GM19324 (cell line): Measurements from ENCODE around the gene ZNF585A.
"Not testable (repeated sequence)": the region's sequence is repeated elsewhere in the genome, so short reads cannot be mapped to it uniquely, and the experiment has no call there.

Experiments
- ATAC-seq: cut with Tn5 transposase; IDR thresholded peaks from one replicate; pipeline ENCODE4 v1.9.1; 2021; ENCODE audit warnings: mild to moderate bottlenecking, moderate library complexity; ENCODE audit not compliant: unreplicated experiment, low FRiP score

Gene ZNF585A

GRCh38 chr19:37172368-37173366 lies at the start of gene ZNF585A:
TSS of gene ZNF585A (minus strand) at chr19:37172695. CDS start at chr19:37169910, 2,785 bp downstream.
- peak; percentile 96 for ATAC-seq

DNA sequence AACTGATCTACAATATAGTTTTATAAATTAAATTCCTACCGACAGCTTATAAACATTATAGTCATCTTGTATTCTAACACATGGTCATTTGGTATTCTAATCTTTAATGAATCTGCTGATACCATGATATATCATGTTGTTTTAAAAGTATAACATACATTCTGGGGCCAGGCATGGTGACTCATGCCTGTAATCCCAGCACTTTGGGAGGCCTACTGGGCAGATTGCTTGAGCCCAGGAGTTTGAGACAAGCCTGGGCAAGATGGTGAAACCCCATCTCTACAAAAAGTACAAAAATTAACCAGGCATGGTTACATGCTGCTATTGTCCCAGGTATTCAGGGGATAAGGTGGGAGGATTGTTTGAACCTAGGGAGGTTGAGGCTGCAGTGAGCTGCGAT lies 48.6 kb upstream of the ZNF585A start:
- no peak for ATAC-seq

DNA sequence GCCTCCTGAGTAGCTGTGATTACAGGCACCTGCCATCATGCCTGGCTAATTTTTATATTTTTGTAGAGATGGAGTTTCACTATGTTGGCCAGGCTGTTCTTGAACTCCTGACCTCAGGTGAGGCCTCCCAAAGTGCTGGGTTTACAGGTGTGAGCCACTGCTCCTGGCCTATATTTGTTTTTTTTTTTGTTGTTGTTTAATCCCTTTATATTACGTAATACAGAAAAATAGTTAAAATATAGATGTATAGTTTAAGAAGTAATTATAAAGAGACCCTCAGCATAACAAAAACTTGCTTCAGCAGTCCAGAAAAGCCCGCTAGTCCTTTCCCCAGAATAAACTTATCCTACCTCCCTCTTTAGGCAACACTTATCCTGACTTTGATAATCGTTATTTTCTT lies 47.9 kb upstream of the ZNF585A start:
- no peak for ATAC-seq

- no peak for ATAC-seq
Measured at GRCh38 chr19:37218592-37218935, 46.1 kb upstream of the ZNF585A start.

DNA sequence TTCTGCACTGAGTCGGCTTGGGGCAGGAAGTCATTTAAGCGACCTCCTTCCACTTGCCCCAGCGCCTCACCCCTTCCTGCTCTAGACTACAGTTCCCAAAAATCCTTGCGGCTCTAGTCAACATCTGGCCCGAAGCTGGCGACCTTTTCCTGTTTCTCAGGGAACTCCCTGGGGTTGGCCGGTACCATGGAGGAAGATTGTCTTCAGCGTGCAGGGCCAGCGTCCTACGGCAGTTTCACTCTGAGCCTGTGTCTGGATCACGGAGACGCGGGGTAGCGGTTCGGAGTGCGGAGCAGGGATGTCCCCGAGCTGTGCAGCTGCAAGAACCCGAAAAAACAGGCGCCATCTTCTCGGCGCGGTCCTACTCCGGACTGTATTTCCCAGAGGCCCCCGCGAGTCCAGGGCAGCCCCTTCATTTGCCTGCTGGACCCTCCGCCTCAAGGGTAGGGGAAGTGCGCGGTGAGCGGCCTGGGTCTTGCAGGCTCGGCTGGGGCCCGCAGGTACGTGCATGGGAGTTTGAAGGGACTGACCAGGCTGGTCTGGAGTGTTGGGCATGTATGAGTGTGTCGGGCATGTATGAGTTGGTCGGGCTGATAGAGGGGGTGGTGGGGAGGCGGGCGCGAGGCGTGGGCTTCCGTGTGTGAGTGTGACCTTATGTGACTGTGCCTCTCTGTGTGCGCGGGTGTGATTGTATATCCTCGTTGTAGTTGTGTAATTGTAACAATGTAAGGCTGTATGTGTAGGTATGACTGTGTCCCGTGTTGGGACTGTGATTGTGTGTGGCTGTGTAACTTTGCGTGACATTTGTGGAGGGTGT lies 45.5 kb upstream of the ZNF585A start, which contains the start of gene ZNF383:
ZNF383 (plus strand) TSS at position 440 of the 817 bp plus-strand sequence. CDS start 12,240 bp downstream, outside the sequence.
- peak; percentile 96 for ATAC-seq

DNA sequence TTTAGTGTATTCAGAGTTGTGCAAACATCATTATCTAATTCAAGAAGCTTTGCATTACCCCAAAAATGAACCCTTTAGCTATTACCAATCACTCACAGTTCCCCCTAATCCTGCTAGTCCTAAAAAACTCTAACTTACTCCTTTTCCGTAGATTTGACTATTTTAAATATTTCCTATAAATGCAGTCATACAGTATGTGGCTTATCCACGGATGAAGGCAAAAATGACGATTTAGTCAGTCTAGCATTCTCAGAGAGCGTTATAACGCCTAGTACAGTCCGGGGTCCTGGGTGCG lies 44.9 kb upstream of the ZNF585A start:
- ATAC-seq = no peak

GRCh38 chr19:37197768-37198167 lies 25.3 kb upstream of the ZNF585A start:
- ATAC-seq = no peak

GRCh38 chr19:37197115-37197514 lies 24.6 kb upstream of the ZNF585A start:
- not testable (repeated sequence) for ATAC-seq

GRCh38 chr19:37195248-37195647 lies 22.8 kb upstream of the ZNF585A start:
- not testable (repeated sequence) for ATAC-seq

DNA sequence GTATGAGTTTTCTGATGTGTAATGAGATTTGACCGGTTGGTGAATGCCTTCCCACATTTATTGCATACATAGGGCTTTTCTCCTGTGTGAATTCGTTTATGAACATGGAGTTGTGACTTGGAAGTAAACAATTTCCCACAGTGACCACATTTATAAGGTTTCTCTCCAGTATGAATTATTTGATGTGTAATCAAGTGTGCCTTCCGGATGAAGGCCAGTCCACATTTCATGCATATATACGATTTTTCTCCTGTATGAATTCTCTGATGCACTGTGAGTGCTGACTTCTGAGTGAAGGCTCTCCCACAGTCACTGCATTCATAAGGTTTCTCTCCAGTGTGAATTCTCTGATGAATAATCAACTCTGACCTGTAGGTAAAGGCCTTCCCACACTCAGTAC lies 13.6 kb upstream of the ZNF585A start:
- ATAC-seq = not testable (repeated sequence)

DNA sequence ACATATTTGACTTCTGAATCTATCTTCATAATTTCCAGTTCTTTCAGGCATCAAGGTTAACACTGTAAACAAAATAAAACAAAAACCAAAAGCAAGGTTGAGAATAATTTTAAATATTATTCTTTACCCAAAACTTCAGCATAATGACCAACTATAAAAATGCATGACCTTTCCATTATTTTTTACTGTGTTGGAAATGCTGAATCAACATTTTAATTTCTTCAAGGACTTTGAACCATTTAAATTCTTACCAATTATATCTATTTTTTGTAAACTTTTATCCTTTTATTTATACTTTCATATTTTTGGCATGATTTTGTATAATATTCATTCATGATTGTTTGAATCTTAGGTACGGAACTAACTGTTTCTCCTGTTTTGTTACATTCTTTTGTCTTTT lies 6.9 kb downstream of the ZNF585A start:
- no peak for ATAC-seq

- no peak for ATAC-seq
Measured at GRCh38 chr19:37160153-37160552, 12.3 kb downstream of the ZNF585A start.

- ATAC-seq = no peak
Measured at GRCh38 chr19:37148214-37148613, 24.3 kb downstream of the ZNF585A start.

DNA sequence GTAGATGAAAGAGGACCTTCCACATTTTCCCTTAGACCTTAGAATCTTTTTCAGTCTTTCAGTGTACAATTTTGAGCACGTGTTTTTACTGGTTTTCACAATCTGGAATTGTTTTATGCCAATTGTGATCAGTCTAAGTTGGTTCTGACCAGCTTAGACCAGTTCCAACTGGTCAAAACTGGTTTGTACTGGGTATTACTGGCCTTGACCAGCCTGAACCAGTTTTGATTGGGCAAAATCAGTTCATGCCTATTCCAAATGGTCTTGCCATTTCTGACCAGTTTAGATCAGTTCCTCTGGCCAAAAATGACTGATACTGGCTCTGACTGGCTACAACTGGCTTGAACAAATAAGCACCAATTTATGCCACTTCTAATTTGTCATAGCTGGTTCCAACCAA lies 36.4 kb downstream of the ZNF585A start:
- ATAC-seq = no peak

GRCh38 chr19:37128821-37129177 lies 43.7 kb downstream of the ZNF585A start:
- ATAC-seq = no peak

DNA sequence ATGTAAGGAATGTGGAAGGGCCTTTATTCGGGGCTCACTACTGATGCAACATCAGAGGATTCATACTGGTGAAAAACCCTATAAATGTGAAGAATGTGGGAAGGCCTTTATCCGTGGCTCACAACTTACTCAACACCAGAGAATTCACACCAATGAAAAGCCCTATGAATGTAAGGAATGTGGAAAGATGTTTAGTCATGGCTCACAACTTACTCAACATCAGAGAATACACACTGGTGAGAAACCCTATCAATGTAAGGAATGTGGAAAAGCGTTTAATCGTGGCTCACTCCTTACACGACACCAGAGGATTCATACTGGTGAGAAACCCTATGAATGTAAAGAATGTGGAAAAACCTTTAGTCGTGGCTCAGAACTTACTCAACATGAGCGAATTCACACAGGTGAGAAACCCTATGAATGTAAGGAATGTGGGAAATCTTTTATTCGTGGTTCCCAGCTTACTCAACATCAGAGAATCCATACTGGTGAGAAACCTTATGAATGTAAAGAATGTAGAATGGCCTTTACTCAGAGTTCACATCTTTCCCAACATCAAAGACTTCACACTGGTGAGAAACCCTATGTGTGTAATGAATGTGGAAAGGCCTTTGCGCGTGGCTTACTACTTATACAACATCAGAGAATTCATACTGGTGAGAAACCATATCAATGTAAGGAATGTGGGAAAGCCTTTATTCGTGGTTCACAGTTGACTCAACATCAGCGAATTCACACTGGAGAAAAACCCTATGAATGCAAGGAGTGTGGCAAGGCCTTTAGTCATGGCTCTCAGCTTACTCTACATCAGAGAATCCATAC lies 44.3 kb downstream of the ZNF585A start:
- no peak for ATAC-seq

DNA sequence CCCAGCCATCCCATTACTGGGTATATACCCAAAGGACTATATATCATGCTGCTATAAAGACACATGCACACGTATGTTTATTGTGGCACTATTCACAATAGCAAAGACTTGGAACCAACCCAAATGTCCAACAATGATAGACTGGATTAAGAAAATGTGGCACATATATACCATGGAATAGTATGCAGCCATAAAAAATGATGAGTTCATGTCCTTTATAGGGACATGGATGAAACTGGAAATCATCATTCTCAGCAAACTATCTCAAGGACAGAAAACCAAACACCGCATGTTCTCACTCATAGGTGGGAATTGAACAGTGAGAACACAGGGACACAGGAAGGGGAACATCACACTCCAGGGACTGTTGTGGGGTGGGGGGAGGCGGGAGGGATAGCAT lies 50.4 kb downstream of the ZNF585A start:
- not testable (repeated sequence) for ATAC-seq

- no peak for ATAC-seq
Measured at GRCh38 chr19:37114001-37114400, 58.5 kb downstream of the ZNF585A start.

DNA sequence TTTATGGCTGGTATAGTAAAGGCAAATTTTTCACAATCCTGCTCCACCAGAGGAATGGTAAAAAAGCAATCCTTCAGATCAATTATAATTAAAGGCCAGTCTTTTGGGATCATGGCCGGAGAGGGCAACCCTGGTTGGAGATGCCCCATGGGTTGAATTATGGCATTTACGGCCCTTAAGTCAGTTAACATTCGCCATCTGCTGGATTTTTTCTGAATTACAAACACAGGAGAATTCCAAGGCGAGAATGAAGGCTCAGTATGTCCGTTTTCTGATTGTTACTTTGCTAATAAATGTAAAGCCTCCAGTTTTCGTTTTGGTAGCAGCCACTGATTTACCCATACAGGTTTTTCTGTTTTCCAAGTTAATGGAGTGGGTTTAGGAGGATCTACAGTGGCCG lies 60.7 kb downstream of the ZNF585A start:
- ATAC-seq = not testable (repeated sequence)

- not testable (repeated sequence) for ATAC-seq
Measured at GRCh38 chr19:37104135-37104534, 68.4 kb downstream of the ZNF585A start.

GRCh38 chr19:37098570-37098969 lies 73.9 kb downstream of the ZNF585A start:
- ATAC-seq = no peak
